HL-60 (cell line): ENCODE data around the gene PLEKHN1.

Experiments
- CTCF ChIP-seq: IDR thresholded peaks from one replicate; pipeline ENCODE4 v1.5.1; 2011; ENCODE audit warnings: low read length, control low read depth, inconsistent platforms; ENCODE audit not compliant: insufficient read depth
- POLR2AphosphoS5 ChIP-seq: IDR thresholded peaks from 2 replicates; pipeline ENCODE4 v1.6.1; 2012; ENCODE audit warnings: low read depth
- REST ChIP-seq: IDR thresholded peaks from 2 replicates; pipeline ENCODE4 v1.6.1; 2012; ENCODE audit warnings: low read depth; ENCODE audit not compliant: insufficient replicate concordance
- SPI1 ChIP-seq: IDR thresholded peaks from 2 replicates; pipeline ENCODE4 v1.6.1; 2012; ENCODE audit warnings: low read depth, mild to moderate bottlenecking, borderline replicate concordance

- TF ChIP-seq CTCF (no peak), POLR2AphosphoS5 (no peak), REST (no peak), SPI1 (no peak)
Measured at GRCh38 chr1:917466-918091, 48.7 kb upstream of the PLEKHN1 start.
